HG03565 (cell line): ENCODE data around the gene NIF3L1.
A peak's percentile ranks its signal among the peaks of the same experiment; 100 is the strongest.
"Not testable (repeated sequence)": the region's sequence is repeated elsewhere in the genome, so short reads cannot be mapped to it uniquely, and the experiment has no call there.

Experiments used
- ATAC-seq: cut with Tn5 transposase; IDR thresholded peaks from one replicate; pipeline ENCODE4 v1.9.1; 2021; ENCODE audit warnings: mild to moderate bottlenecking, moderate library complexity; ENCODE audit not compliant: unreplicated experiment

The NIF3L1 gene

DNA sequence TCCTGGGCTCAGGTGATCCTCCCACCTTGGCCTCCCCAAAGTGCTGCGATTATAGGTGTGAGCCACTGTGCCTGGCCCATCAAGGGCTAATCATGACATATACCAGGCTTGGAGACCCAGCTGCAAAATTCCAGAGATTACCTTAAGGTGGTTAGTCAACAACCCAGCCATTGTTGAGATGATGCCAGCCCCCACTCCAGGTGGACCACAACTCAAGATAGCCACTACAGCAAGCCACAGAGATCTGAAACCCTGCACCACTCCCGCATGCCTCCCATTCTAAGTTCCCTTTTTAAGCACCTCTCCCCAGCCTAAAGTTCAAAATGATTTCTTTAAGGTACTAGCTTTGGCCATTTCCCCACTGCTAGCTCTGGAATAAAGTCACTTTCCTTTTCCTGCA, 20.2 kb upstream of the NIF3L1 start:
- ATAC-seq, result no peak

GRCh38 chr2:200871151-200871550, 18.0 kb upstream of the NIF3L1 start:
- no peak for ATAC-seq

GRCh38 chr2:200873560-200873959, 15.6 kb upstream of the NIF3L1 start:
- ATAC-seq, result no peak

DNA sequence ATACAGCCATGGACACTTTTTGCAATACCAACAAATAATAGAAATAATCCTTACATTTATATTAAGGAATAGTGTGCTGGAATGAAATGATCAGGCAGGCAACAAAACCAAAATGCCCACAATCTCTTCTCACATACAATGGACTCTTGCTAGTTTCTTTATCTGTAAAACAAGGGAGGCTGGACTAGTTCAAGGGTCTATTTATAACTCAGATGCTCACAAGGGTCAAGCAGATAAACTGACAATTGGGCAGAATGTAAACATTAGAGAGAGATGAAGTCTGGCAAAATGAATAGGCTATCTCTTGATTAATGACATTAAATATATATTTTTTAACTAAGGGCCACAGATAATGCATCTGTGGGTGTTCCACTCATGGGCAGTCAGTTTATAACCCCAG, 11.7 kb upstream of the NIF3L1 start:
- ATAC-seq, result no peak

GRCh38 chr2:200878289-200878880, 10.8 kb upstream of the NIF3L1 start:
- ATAC-seq, result no peak

- ATAC-seq, result not testable (repeated sequence)
Observed at GRCh38 chr2:200881715-200882249, 7.4 kb upstream of the NIF3L1 start.

- no peak for ATAC-seq
Observed at GRCh38 chr2:200899482-200899881, 10.3 kb downstream of the NIF3L1 start.

- peak; percentile 96 for ATAC-seq
Observed at GRCh38 chr2:200901459-200902072, 12.4 kb downstream of the NIF3L1 start.

DNA sequence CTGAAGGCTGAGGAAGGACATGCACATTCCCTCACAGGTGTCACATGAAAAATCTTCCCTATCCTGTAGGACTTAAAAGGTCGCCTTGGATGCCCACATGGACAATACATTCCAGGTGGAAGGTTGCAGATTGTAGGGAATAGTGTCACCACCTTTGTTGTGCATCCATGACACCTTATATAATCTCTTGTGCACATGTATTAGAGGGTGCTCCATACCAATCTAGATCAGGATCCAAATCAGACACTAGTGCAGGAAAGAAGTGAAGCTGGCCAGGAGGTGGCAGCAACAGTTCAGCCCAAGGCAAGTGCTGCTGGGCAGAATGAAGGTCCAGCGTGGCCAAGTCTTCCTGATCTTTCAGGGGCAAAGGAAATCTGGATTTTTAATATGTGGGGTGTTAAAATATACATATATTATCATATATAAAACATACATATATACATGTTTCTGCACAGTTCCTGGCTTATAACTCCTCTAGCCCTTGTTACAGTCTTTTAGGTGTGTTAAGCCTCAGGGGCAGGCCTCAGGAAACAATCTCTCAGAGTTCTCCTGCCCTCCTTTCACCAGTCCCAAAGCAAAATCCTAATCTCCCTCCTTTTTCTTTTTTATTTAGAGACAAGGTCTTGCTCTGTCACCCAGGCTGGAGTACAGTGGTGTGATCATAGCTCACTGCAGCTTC, 16.6 kb downstream of the NIF3L1 start:
- ATAC-seq, result no peak

- ATAC-seq, result no peak
Observed at GRCh38 chr2:200909958-200910357, 20.8 kb downstream of the NIF3L1 start.

- no peak for ATAC-seq
Observed at GRCh38 chr2:200913654-200914053, 24.5 kb downstream of the NIF3L1 start.

DNA sequence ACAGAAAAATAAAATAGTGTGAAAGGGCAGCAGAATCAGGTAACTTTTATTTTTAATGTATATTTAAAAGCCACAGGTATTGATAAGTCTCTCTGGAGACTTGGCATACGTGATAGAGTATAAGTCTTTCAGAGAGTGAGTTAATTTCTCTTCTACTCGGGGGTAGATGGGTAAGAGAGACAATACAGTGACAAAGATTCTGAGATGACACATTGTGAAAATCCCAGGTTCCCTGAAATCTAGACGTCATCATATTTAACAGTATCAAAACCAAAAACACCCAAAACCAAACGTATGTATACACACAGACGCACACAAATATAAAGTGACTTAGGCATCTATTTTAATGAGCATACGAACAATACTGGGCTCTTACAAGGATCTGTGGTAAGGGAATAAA, 33.3 kb downstream of the NIF3L1 start:
- no peak for ATAC-seq

- no peak for ATAC-seq
Observed at GRCh38 chr2:200929334-200930249, 40.4 kb downstream of the NIF3L1 start.

GRCh38 chr2:200930947-200931626, 41.9 kb downstream of the NIF3L1 start:
- no peak for ATAC-seq

GRCh38 chr2:200939832-200940231, 50.7 kb downstream of the NIF3L1 start:
- no peak for ATAC-seq

- ATAC-seq, result no peak
Observed at GRCh38 chr2:200943527-200944105, 54.4 kb downstream of the NIF3L1 start.

GRCh38 chr2:200944467-200945394, 55.6 kb downstream of the NIF3L1 start:
- ATAC-seq, result no peak

- no peak for ATAC-seq
Observed at GRCh38 chr2:200945395-200945729, 56.2 kb downstream of the NIF3L1 start.

DNA sequence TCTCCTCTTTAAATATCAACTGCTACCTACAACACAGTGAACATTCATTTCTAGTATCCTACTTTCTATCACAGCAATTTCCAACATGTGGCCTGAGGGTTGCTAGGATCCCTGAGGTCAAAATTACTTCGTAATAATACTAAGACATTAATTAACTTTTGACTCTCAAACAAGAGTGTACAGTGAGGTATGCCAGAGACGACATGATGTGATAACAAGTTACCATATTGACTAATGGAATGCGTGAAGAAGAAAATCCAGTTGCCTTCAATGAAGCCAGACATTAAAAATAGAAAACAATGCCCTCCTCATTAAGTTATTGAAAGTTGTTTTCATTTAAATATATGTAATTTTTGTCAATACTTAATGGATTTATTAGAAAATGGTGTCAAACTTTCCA, 61.2 kb downstream of the NIF3L1 start:
- no peak for ATAC-seq
